DMS 273 (cell line): ENCODE measurements around the gene GRAMD4.

Experiments used
- DNase-seq: peaks from one replicate; lab custom pipeline; 2025; ENCODE audit not compliant: unreplicated experiment; lab: John Stamatoyannopoulos, UW

GRAMD4 gene

GRCh38 chr22:46707827-46708570 is 87.8 kb downstream of the GRAMD4 start:
- DNase-seq, result no peak

- DNase-seq, result no peak
Measured at GRCh38 chr22:46708766-46709330, 88.7 kb downstream of the GRAMD4 start.

GRCh38 chr22:46710806-46711205 is 90.6 kb downstream of the GRAMD4 start:
- no peak for DNase-seq

- no peak for DNase-seq
Measured at GRCh38 chr22:46712288-46712687, 92.1 kb downstream of the GRAMD4 start.

GRCh38 chr22:46714550-46714949 is 94.4 kb downstream of the GRAMD4 start:
- no peak for DNase-seq

GRCh38 chr22:46719921-46720320 is 99.7 kb downstream of the GRAMD4 start:
- no peak for DNase-seq

- no peak for DNase-seq
Measured at GRCh38 chr22:46721501-46722085, 101.4 kb downstream of the GRAMD4 start.

- no peak for DNase-seq
Measured at GRCh38 chr22:46723882-46724281, 103.7 kb downstream of the GRAMD4 start.

- DNase-seq, result no peak
Measured at GRCh38 chr22:46725096-46725495, 104.9 kb downstream of the GRAMD4 start.

- DNase-seq, result peak; percentile 20
Measured at GRCh38 chr22:46726066-46726985, 106.1 kb downstream of the GRAMD4 start.

GRCh38 chr22:46726986-46727317 is 106.8 kb downstream of the GRAMD4 start:
- DNase-seq, result no peak

- DNase-seq, result no peak
Measured at GRCh38 chr22:46727813-46728364, 107.7 kb downstream of the GRAMD4 start.

- no peak for DNase-seq
Measured at GRCh38 chr22:46728470-46728869, 108.3 kb downstream of the GRAMD4 start.
